DND-41 (cell line): ENCODE measurements around the gene TIGD6.

Source experiments
- ATAC-seq: fragments of 200-7000 bp; cut with Tn5 transposase; 3 replicates; pipeline ENCODE4 v1.9.1; 2021; ENCODE audit warnings: low read depth; ENCODE audit not compliant: insufficient read depth
- DNase-seq: peaks from one replicate; pipeline ENCODE4 v3.0.0-alpha.2; 2020
- H2AFZ ChIP-seq: 2 replicates; pipeline ENCODE4 v1.6.0; 2012; ENCODE audit warnings: low read depth, low read length
- H3K27ac ChIP-seq: 2 replicates; pipeline ENCODE4 v1.5.1; 2012; ENCODE audit warnings: low read length, inconsistent platforms
- H3K27me3 ChIP-seq: fragments of 200-600 bp; sonication (generic); 2 replicates; pipeline ENCODE4 v1.6.0; 2012; ENCODE audit warnings: low read length, mild to moderate bottlenecking, inconsistent platforms; ENCODE audit not compliant: insufficient read depth, poor library complexity
- H3K36me3 ChIP-seq: 2 replicates; pipeline ENCODE4 v1.5.1; 2012; ENCODE audit warnings: low read length, inconsistent platforms; ENCODE audit not compliant: insufficient read depth
- H3K4me1 ChIP-seq: 2 replicates; pipeline ENCODE4 v1.5.1; 2012; ENCODE audit warnings: mild to moderate bottlenecking, low read length; ENCODE audit not compliant: insufficient read depth
- H3K4me2 ChIP-seq: 2 replicates; pipeline ENCODE4 v1.6.0; 2012; ENCODE audit warnings: mild to moderate bottlenecking, moderate library complexity, low read length, inconsistent platforms; ENCODE audit not compliant: insufficient read depth
- H3K4me3 ChIP-seq, 2 experiments: fragments of 200-600 bp in 1 of 2; shearing (Covaris generic) in 1 of 2; 2 replicates each; pipeline ENCODE4 v1.5.1; 2012 to 2016; ENCODE audit warnings: inconsistent platforms in 2 of 2, low read length in 2 of 2, mild to moderate bottlenecking in 2 of 2, low read depth in 1 of 2, moderate library complexity in 1 of 2
- H3K79me2 ChIP-seq: 2 replicates; pipeline ENCODE4 v1.6.0; 2012; ENCODE audit warnings: low read length, inconsistent platforms; ENCODE audit not compliant: insufficient read depth
- H3K9ac ChIP-seq: 2 replicates; pipeline ENCODE4 v1.6.0; 2012; ENCODE audit warnings: low read depth, mild to moderate bottlenecking, inconsistent platforms, low read length, moderate library complexity
- H3K9me3 ChIP-seq: 2 replicates; pipeline ENCODE4 v1.5.1; 2012; ENCODE audit warnings: low read length, moderate library complexity, mild to moderate bottlenecking, inconsistent platforms; ENCODE audit not compliant: insufficient read depth, severe bottlenecking
- H4K20me1 ChIP-seq: 2 replicates; pipeline ENCODE4 v1.6.0; 2012; ENCODE audit warnings: low read length; ENCODE audit not compliant: insufficient read depth
- EZH2 ChIP-seq: IDR thresholded peaks from 3 replicates; pipeline ENCODE4 v1.6.1; 2012; ENCODE audit warnings: borderline replicate concordance, low read depth, mild to moderate bottlenecking, moderate library complexity, low read length, inconsistent platforms; ENCODE audit not compliant: severe bottlenecking
- TF ChIP-seq, protein P1 (sequence below): IDR thresholded peaks from 2 replicates; pipeline ENCODE4 v1.5.1; 2012; ENCODE audit warnings: borderline replicate concordance, low read length, moderate library complexity, mild to moderate bottlenecking; ENCODE audit not compliant: poor library complexity, severe bottlenecking; ENCODE audit errors: extremely low read depth

TIGD6 gene

DNA sequence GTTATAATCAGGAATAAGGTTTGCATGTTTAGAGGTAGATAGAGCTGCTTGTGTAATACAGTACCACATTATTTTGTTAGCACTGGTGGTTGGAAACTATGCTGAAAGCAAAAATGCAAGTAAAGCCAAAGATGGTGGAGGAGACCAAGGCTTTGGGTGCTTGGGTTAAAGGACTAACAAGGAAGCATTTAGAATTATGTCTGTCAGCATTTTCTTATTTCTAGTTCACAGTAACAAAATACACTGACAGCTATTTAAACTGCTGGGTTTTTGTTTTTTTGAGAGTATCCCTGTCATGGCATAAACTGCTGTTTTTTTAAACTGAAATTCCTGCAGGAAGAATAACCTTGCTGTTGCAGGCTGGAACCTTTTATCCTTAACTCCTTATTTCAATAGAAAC, 6.6 kb upstream of the TIGD6 start:
- Histone ChIP-seq H3K79me2 (peaks cover 52% of the 10 kb centered on the region), H3K9me3 (no peaks in the 10 kb centered on the region), H2AFZ (no peak overlapping the region), H3K36me3 (peaks cover 72% of the 10 kb centered on the region), H3K9ac (no peak overlapping the region), H3K27ac (no peak overlapping the region), H3K4me3 (no peak overlapping the region), H3K4me2 (no peak overlapping the region), H3K4me1 (peaks cover 16% of the 10 kb centered on the region), H4K20me1 (peaks cover 12% of the 10 kb centered on the region; the same call in 1 of the 2 replicates), H3K27me3 (no peaks in the 10 kb centered on the region)
- DNase-seq (no peak), ATAC-seq (no peak)
- TF ChIP-seq EZH2: no peak
- TF ChIP-seq, protein P1, sequence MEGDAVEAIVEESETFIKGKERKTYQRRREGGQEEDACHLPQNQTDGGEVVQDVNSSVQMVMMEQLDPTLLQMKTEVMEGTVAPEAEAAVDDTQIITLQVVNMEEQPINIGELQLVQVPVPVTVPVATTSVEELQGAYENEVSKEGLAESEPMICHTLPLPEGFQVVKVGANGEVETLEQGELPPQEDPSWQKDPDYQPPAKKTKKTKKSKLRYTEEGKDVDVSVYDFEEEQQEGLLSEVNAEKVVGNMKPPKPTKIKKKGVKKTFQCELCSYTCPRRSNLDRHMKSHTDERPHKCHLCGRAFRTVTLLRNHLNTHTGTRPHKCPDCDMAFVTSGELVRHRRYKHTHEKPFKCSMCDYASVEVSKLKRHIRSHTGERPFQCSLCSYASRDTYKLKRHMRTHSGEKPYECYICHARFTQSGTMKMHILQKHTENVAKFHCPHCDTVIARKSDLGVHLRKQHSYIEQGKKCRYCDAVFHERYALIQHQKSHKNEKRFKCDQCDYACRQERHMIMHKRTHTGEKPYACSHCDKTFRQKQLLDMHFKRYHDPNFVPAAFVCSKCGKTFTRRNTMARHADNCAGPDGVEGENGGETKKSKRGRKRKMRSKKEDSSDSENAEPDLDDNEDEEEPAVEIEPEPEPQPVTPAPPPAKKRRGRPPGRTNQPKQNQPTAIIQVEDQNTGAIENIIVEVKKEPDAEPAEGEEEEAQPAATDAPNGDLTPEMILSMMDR: no peak

DNA sequence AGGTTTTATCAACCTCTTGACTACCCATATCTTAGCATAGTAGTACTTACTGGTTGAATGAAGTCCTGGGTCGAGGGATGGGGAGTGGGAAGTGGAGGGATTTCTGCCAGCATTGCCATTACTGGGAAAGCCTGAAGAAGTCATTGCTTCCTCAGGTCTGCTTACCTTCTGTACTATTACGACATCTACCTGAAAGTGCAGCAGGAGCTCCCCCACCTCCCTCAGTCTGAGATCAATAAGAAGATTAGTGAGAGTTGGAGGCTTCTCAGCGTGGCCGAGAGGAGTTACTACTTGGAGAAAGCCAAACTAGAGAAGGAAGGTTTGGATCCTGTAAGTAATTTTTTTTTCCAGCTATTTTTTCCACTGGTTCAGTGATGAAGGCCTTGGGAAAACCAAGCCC, 5.9 kb upstream of the TIGD6 start:
- ATAC-seq: no peak
- Histone ChIP-seq H3K4me2 (no peak overlapping the region), H3K9me3 (no peaks in the 10 kb centered on the region), H2AFZ (no peak overlapping the region), H3K4me1 (peaks cover 23% of the 10 kb centered on the region), H3K27ac (no peak overlapping the region), H3K27me3 (no peaks in the 10 kb centered on the region), H3K79me2 (peaks cover 59% of the 10 kb centered on the region), H3K36me3 (peaks cover 66% of the 10 kb centered on the region), H4K20me1 (peaks cover 18% of the 10 kb centered on the region; the same call in 1 of the 2 replicates), H3K4me3 (no peak overlapping the region), H3K9ac (no peak overlapping the region)
- no peak for DNase-seq
- TF ChIP-seq, protein P1: no peak
- TF ChIP-seq EZH2: no peak

DNA sequence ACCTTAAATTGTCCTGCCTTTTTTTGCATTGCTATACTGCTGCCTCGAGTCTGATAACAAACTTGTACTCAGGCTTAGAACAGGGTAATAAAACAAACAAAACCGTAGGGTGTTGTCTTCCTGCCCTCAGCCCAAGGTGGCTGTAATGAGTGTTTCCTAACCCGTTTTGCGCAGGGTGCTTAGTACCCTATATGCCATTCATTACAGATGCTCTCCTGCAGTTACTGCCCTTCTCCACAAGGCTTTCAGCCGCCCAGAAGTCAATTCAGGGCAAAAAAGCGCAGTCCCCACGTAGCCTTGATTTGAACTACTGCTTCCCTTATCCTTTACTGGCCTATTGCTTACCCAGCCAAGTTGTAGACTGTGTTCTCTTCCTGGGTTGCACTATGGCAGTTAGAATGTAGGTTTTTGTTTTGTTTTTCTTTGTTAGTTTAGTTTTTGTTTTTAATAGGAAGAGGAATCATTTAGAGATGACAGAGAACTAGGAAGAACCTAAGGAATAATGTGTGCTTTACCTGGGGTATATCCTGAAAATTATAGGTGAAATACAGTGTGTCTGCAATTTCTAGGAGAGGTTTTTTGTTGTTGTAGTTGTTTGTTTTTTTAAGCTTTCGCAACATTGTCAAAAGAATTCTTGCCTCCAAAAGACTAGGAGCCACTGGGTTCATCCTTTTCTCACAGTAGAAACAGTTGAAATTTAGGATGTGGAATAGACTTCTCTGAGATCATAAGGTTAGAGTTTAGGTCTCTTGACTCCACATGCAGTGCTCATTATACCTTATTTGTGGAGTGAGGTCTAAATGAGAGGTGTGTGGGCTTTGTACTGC, 1.4 kb upstream of the TIGD6 start:
- DNase-seq: peak; percentile 71
- no peak for TF ChIP-seq EZH2
- TF ChIP-seq, protein P1: peak; percentile 66
- Histone ChIP-seq H3K9ac (peak overlapping the region; percentile 89), H3K4me1 (peaks cover 39% of the 10 kb centered on the region), H2AFZ (peak overlapping the region; percentile 79), H3K9me3 (no peaks in the 10 kb centered on the region), H3K79me2 (peaks cover 62% of the 10 kb centered on the region), H4K20me1 (peaks cover 15% of the 10 kb centered on the region; the same call in 1 of the 2 replicates), H3K27ac (peak overlapping the region; percentile 86), H3K36me3 (peaks cover 22% of the 10 kb centered on the region), H3K27me3 (no peaks in the 10 kb centered on the region), H3K4me2 (peak overlapping the region; percentile 83), H3K4me3 (peak overlapping the region; percentile 57 to 68)
- peak; percentile 70 for ATAC-seq
